Epithelial cell of esophagus (primary cell): ENCODE results near the gene ZNF185.

Experiments used
- DNase-seq: peaks from one replicate; pipeline ENCODE4 v3.0.0; 2010; ENCODE audit warnings: low read depth
- H3K4me3 ChIP-seq: 2 replicates; pipeline ENCODE4 v1.5.1; 2011; ENCODE audit warnings: mild to moderate bottlenecking, low read length, control low read depth
- TF ChIP-seq, protein P1 (sequence below): IDR thresholded peaks from 2 replicates; pipeline ENCODE4 v1.5.1; 2011; ENCODE audit warnings: low read depth, mild to moderate bottlenecking, low read length, control low read depth, inconsistent platforms; ENCODE audit not compliant: insufficient read depth; ENCODE audit errors: missing control alignments

ZNF185 gene

DNA sequence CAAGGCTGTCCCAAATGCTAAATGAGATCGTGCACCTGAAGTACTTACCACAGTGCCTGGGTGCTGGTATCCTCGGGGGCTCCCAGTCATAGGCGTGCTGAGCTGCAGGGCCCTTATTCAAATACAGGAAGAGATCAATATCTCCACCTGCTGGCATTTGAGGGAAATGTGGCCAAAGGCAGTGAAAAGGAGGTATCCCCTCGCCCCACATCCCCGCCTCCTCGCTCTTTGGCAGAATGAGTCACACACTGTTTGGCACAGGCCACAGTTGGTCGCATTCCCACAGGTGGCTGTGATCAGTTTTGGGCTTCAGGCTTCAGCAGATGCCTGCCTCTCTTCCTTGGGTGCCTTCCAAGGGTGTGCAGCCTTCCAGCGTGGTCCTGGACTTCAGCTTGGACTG lies 28.4 kb downstream of the ZNF185 start:
- no peak overlapping the region for H3K4me3 ChIP-seq
- TF ChIP-seq, protein P1, sequence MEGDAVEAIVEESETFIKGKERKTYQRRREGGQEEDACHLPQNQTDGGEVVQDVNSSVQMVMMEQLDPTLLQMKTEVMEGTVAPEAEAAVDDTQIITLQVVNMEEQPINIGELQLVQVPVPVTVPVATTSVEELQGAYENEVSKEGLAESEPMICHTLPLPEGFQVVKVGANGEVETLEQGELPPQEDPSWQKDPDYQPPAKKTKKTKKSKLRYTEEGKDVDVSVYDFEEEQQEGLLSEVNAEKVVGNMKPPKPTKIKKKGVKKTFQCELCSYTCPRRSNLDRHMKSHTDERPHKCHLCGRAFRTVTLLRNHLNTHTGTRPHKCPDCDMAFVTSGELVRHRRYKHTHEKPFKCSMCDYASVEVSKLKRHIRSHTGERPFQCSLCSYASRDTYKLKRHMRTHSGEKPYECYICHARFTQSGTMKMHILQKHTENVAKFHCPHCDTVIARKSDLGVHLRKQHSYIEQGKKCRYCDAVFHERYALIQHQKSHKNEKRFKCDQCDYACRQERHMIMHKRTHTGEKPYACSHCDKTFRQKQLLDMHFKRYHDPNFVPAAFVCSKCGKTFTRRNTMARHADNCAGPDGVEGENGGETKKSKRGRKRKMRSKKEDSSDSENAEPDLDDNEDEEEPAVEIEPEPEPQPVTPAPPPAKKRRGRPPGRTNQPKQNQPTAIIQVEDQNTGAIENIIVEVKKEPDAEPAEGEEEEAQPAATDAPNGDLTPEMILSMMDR = peak; percentile 54
- DNase-seq = peak; percentile 63

DNA sequence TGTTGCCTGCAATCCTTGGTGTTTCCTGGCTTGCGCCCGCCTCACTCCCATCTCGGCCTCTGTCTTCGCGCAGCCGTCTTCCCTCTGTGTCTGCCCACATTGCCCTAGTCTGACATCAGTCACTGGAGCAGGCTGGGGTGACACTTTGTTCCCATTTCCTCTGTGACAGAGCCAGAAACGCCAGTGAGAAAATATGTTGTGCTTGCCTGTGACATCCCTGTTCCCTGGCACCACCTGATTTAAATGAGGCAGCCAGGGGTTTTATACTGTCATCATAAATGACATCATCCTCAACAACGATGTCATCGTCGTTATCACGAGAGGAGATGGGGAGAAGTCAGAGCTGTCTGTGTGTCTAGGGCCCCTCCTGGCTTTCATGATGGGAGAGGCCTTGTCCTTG lies 29.1 kb downstream of the ZNF185 start:
- DNase-seq = no peak
- H3K4me3 ChIP-seq = no peak overlapping the region
- TF ChIP-seq, protein P1 = no peak

DNA sequence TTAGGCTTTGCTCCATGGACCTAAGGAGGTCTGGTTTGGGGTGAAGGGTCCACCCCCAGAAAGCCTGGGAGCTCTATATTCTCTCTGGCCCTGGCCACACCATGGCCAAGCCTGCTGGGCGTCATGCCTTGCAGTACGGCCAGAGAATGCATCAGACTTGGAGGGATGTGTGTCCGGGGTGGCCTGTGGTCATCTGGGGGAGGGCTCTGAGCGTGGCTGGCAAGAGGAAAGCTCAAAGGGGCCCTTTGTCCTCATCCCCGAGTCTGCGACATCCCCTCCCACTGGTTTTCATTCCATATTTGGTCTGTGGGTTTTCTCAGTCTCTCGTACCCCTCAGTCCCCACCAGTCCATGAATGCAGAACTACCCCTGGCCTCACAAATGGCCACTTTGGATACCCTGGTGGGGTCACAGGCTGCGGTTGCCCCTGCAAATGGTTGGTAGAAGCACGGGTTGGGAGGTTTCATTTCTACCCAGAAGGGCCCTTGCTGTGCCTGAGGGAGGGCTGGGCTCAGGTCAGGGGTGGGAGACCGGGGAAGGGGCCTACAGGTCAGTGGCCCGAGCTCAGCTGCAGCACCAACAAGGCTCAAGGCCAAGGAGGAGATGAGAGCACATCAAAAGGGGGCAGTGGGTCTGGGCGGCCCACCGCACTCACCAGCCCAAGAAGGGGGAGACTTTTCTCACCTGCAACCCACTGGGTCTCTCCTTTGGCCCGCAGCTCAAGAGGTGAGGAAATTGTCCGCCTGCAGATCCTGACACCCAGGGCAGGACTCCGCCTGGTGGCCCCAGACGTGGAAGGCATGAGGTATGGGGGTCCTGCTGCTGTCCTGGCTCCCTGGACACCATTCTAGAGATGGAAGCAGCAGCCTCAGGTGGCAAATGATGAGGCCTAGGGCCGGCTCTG lies 30.2 kb downstream of the ZNF185 start:
- TF ChIP-seq, protein P1 = no peak
- no peak for DNase-seq

DNA sequence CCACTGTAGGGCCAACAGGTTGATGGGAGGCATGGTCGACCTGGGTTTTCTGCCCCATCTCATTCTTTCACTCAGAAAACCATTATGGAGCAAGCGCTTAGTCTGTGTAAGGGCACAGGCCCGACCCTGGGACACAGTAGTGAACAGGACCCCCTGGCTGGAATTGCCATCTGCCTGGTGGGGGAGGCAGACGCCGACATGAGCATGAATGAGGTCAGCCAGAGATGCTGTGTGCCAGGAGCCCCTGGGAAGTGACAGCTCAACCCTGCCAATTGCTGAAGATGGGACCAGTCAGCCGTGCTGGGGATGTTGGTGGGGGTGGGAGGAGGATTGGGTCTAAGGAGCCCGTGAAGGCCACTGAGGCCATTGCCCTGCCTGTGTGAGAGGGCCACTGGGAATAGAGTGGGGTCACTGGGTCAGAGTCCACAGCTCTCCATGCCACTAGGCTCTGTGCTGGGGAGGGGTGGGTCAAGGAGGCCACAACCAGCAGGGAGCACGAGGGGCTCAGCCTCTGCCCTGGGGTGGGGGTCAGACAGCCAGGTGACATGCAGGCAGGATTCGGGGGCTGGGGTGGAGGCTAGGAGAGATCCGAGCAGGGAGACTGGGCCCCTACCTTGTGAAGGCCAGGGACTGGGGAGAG lies 31.0 kb downstream of the ZNF185 start:
- DNase-seq = no peak
- TF ChIP-seq, protein P1 = no peak
- no peak overlapping the region for H3K4me3 ChIP-seq

More for the DNA sequence above, 30.2 kb downstream of the ZNF185 start:
- no peak overlapping the region for H3K4me3 ChIP-seq

DNA sequence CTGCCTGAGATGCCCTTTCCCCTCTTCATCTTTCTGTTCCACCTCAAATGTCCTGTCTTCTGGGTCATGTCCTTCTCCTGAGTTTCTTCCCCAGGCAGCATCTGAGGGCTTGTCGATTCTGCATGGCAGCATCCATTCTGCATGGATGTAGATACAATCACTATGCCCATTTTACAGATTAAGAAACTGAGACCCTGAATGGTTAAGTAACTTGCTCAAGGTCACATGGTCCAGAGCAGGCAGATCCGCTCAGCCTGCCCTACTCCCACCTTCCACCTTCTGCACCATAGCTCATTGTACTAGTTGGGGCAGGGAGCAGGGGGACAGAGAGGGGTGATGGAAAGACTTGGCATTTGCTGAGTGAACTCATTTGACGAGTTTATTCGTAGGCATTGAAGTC lies 32.0 kb downstream of the ZNF185 start:
- H3K4me3 ChIP-seq = no peak overlapping the region
- TF ChIP-seq, protein P1 = no peak
- no peak for DNase-seq

DNA sequence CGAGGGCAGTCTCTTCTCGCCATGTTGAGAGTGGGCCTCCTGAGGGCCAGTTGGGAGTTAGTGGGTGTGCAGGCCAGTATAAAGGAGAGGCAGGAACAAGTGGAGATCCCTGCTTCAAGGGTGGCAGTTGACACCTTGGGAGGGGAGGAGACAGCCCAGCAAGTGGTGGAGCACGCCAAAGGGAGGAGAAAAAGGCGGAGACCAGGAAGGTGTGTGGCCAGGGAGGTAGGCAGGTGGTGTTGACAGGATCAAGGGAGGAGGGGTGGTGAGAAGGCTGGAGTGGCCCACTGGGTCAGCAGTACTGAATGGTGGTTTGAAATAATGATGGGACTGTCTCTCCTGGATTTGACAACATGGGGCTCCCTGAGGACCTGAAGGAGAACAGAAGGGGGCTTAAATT lies 32.6 kb downstream of the ZNF185 start:
- DNase-seq = no peak
- TF ChIP-seq, protein P1 = no peak
- no peak overlapping the region for H3K4me3 ChIP-seq
